Gastrocnemius medialis (tissue), 4 donors: ENCODE data around the gene AMIGO1.

Experiments used
- CTCF ChIP-seq, 5 experiments: fragments of 450-650 bp in 3 of 5; fragments of 200-600 bp in 2 of 5; sonication (generic) in 2 of 5; IDR thresholded peaks in 4 of 5; conservative IDR thresholded peaks in 1 of 5; 1 replicate in 4 of 5; 2 replicates in 1 of 5; pipeline ENCODE4 v1.5.1; 2016 to 2019; ENCODE audit warnings: antibody characterized with exemption in 5 of 5, mild to moderate bottlenecking in 3 of 5, moderate library complexity in 3 of 5
- POLR2A ChIP-seq, 2 donors: fragments of 450-650 bp; IDR thresholded peaks; one replicate each; pipeline ENCODE4 v1.6.1; 2017; ENCODE audit warnings: antibody characterized with exemption in 2 of 2, mild to moderate bottlenecking in 2 of 2, moderate library complexity in 2 of 2

GRCh38 chr1:109490934-109491302 lies 18.6 kb downstream of the AMIGO1 start:
- TF ChIP-seq CTCF (IDR thresholded peaks at IDR 0.05 in 4 of 5, conservative IDR thresholded peaks at IDR 0.05 in 1 of 5) (no peak), POLR2A (IDR thresholded peaks at IDR 0.05) (no peak)
